Effector memory CD4-positive, alpha-beta T cell (primary cell): ENCODE data around the gene CHCHD10.

Experiments used
- DNase-seq, 3 donors: peaks; one replicate each; pipeline ENCODE4 v3.0.0-alpha.2; 2020
- H3K27ac ChIP-seq: 2 replicates; pipeline ENCODE4 v1.7.0; 2013; ENCODE audit warnings: mild to moderate bottlenecking, low read length, moderate library complexity; ENCODE audit not compliant: insufficient read depth, poor library complexity, severe bottlenecking
- H3K27me3 ChIP-seq: replicated peaks from 2 replicates; pipeline ENCODE4 v1.7.0; 2013; ENCODE audit warnings: mild to moderate bottlenecking, low read length; ENCODE audit not compliant: insufficient read depth, control insufficient read depth, poor library complexity, severe bottlenecking
- H3K36me3 ChIP-seq: 2 replicates; pipeline ENCODE4 v1.7.0; 2013; ENCODE audit warnings: mild to moderate bottlenecking, low read length, moderate library complexity; ENCODE audit not compliant: control insufficient read depth, insufficient read depth
- H3K4me1 ChIP-seq: 2 replicates; pipeline ENCODE4 v1.7.0; 2013; ENCODE audit warnings: low read length, mild to moderate bottlenecking; ENCODE audit not compliant: control insufficient read depth, insufficient read depth, poor library complexity, severe bottlenecking
- H3K4me3 ChIP-seq: 2 replicates; pipeline ENCODE4 v1.7.0; 2013; ENCODE audit warnings: low read length, low read depth, mild to moderate bottlenecking; ENCODE audit not compliant: insufficient read depth, poor library complexity, severe bottlenecking
- H3K9me3 ChIP-seq: 2 replicates; pipeline ENCODE4 v1.7.0; 2013; ENCODE audit warnings: mild to moderate bottlenecking, low read length, moderate library complexity; ENCODE audit not compliant: control insufficient read depth

Gene CHCHD10

GRCh38 chr22:23759566-23759965, 8.2 kb downstream of the CHCHD10 start:
- no peak overlapping the region for H3K4me3 ChIP-seq
- DNase-seq: no peak

GRCh38 chr22:23756891-23757290, 10.9 kb downstream of the CHCHD10 start:
- no peak overlapping the region for H3K4me3 ChIP-seq
- H3K27me3 ChIP-seq: no peaks in the 10 kb centered on the region
- DNase-seq: no peak
- H3K4me1 ChIP-seq: no peaks in the 10 kb centered on the region
- H3K36me3 ChIP-seq: no peaks in the 10 kb centered on the region
- H3K9me3 ChIP-seq: no peaks in the 10 kb centered on the region
- H3K27ac ChIP-seq: no peak overlapping the region

More at GRCh38 chr22:23759566-23759965, 8.2 kb downstream of the CHCHD10 start:
- Histone ChIP-seq H3K9me3 (no peaks in the 10 kb centered on the region), H3K27ac (no peak overlapping the region), H3K27me3 (no peaks in the 10 kb centered on the region), H3K36me3 (no peaks in the 10 kb centered on the region), H3K4me1 (peaks cover 15% of the 10 kb centered on the region)

- no peaks in the 10 kb centered on the region for H3K9me3 ChIP-seq
- H3K4me1 ChIP-seq: peaks cover 5% of the 10 kb centered on the region
- H3K4me3 ChIP-seq: no peak overlapping the region
- DNase-seq: no peak
- no peaks in the 10 kb centered on the region for H3K27me3 ChIP-seq
- H3K27ac ChIP-seq: no peak overlapping the region
- H3K36me3 ChIP-seq: no peaks in the 10 kb centered on the region
These were observed 12.1 kb downstream of the CHCHD10 start for GRCh38 chr22:23755711-23756110.

- no peaks in the 10 kb centered on the region for H3K27me3 ChIP-seq
- H3K27ac ChIP-seq: no peak overlapping the region
- no peaks in the 10 kb centered on the region for H3K36me3 ChIP-seq
- no peak overlapping the region for H3K4me3 ChIP-seq
- DNase-seq: no peak
- H3K4me1 ChIP-seq: peaks cover 11% of the 10 kb centered on the region
- no peaks in the 10 kb centered on the region for H3K9me3 ChIP-seq
These were observed 12.7 kb downstream of the CHCHD10 start for GRCh38 chr22:23754980-23755636.

- H3K4me3 ChIP-seq: no peak within 1 kb of the TSS
- H3K36me3 ChIP-seq: no peaks in the 10 kb centered on the region
- H3K27ac ChIP-seq: no peak within 1 kb of the TSS
- no peak for DNase-seq
- H3K4me1 ChIP-seq: peaks cover 11% of the 10 kb centered on the region
- H3K9me3 ChIP-seq: no peaks in the 10 kb centered on the region
- H3K27me3 ChIP-seq: no peaks in the 10 kb centered on the region
These were observed 13.4 kb downstream of the CHCHD10 start, which contains the start of gene VPREB3 for GRCh38 chr22:23754220-23754919. Gene VPREB3 (minus strand): TSS chr22:23754425. CDS start chr22:23754363, 62 bp downstream.

- H3K27me3 ChIP-seq: no peaks in the 10 kb centered on the region
- H3K4me3 ChIP-seq: no peak overlapping the region
- H3K4me1 ChIP-seq: peaks cover 11% of the 10 kb centered on the region
- no peak overlapping the region for H3K27ac ChIP-seq
- no peaks in the 10 kb centered on the region for H3K36me3 ChIP-seq
- H3K9me3 ChIP-seq: no peaks in the 10 kb centered on the region
- no peak for DNase-seq
These were observed 14.4 kb downstream of the CHCHD10 start for GRCh38 chr22:23753385-23753784.

GRCh38 chr22:23752750-23753149, 15.0 kb downstream of the CHCHD10 start:
- no peaks in the 10 kb centered on the region for H3K36me3 ChIP-seq
- peaks cover 11% of the 10 kb centered on the region for H3K4me1 ChIP-seq
- no peaks in the 10 kb centered on the region for H3K9me3 ChIP-seq
- no peaks in the 10 kb centered on the region for H3K27me3 ChIP-seq
- no peak for DNase-seq
- no peak overlapping the region for H3K4me3 ChIP-seq
- no peak overlapping the region for H3K27ac ChIP-seq

- no peak for DNase-seq
- peaks cover 11% of the 10 kb centered on the region for H3K4me1 ChIP-seq
- H3K27ac ChIP-seq: no peak overlapping the region
- H3K4me3 ChIP-seq: no peak overlapping the region
- no peaks in the 10 kb centered on the region for H3K9me3 ChIP-seq
- H3K36me3 ChIP-seq: no peaks in the 10 kb centered on the region
- no peaks in the 10 kb centered on the region for H3K27me3 ChIP-seq
These were observed 15.6 kb downstream of the CHCHD10 start for GRCh38 chr22:23752090-23752691.

- DNase-seq: no peak
- H3K4me1 ChIP-seq: peaks cover 11% of the 10 kb centered on the region
- no peaks in the 10 kb centered on the region for H3K9me3 ChIP-seq
- H3K27me3 ChIP-seq: no peaks in the 10 kb centered on the region
- no peaks in the 10 kb centered on the region for H3K36me3 ChIP-seq
- H3K27ac ChIP-seq: peak overlapping the region; percentile 51
- peak overlapping the region; percentile 70 for H3K4me3 ChIP-seq
These were observed 16.3 kb downstream of the CHCHD10 start for GRCh38 chr22:23751441-23751996.
